H1 (cell line): Measurements from ENCODE around the gene HMOX2. TPM values are rescaled to one million over a fixed set of nuclear protein-coding genes. Genes with fewer than 3 reads are reported as not detected.
A peak's percentile ranks its signal among the peaks of the same experiment; 100 is the strongest.

Experiments
- CTCF ChIA-PET: fragments of 300-600 bp; sonication (Branson Sonifier 250); formaldehyde crosslinking; loops from one replicate; lab custom pipeline; 2021; ENCODE audit not compliant: partially characterized antibody; lab: Charles Lee
- POLR2A ChIA-PET: fragments of 300-600 bp; sonication (Branson Sonifier 250); formaldehyde crosslinking; loops from one replicate; lab custom pipeline; 2021; ENCODE audit warnings: inconsistent platforms; ENCODE audit not compliant: partially characterized antibody; lab: Charles Lee
- DNase-seq, 2 experiments: peaks; one replicate each; pipeline versions ENCODE4 v3.0.0 to v3.0.0-alpha.2; 2010 to 2022; ENCODE audit warnings: low spot score in 2 of 2, low read depth in 1 of 2, mixed read lengths in 1 of 2
- FAIRE-seq: peaks from 2 replicates; lab custom pipeline; 2011; peaks lifted over from hg19 to GRCh38; lab: Jason Lieb, UNC
- H2AFZ ChIP-seq: 2 replicates; pipeline ENCODE4 v1.8.1; 2012; ENCODE audit warnings: low read length, inconsistent platforms
- H2AK5ac ChIP-seq: 2 replicates; pipeline ENCODE4 v1.6.1; 2013; ENCODE audit warnings: low read depth, low read length
- H2BK120ac ChIP-seq: replicated peaks from 2 replicates; pipeline ENCODE3; 2013; ENCODE audit warnings: low read depth, low read length, inconsistent platforms
- H2BK12ac ChIP-seq: 2 replicates; pipeline ENCODE4 v1.6.1; 2013; ENCODE audit warnings: low read depth, low read length
- H2BK15ac ChIP-seq: 2 replicates; pipeline ENCODE4 v1.6.1; 2013; ENCODE audit warnings: low read length
- H2BK20ac ChIP-seq: 2 replicates; pipeline ENCODE4 v1.6.1; 2013; ENCODE audit warnings: low read length
- H2BK5ac ChIP-seq: 2 replicates; pipeline ENCODE4 v1.6.1; 2013; ENCODE audit warnings: low read depth, low read length
- H3K14ac ChIP-seq: 2 replicates; pipeline ENCODE4 v1.6.1; 2013; ENCODE audit warnings: inconsistent platforms; ENCODE audit not compliant: insufficient read length
- H3K18ac ChIP-seq: 2 replicates; pipeline ENCODE4 v1.6.1; 2013; ENCODE audit warnings: low read length; ENCODE audit errors: extremely low read depth
- H3K23ac ChIP-seq: 2 replicates; pipeline ENCODE4 v1.6.1; 2013; ENCODE audit warnings: inconsistent platforms; ENCODE audit not compliant: insufficient read length
- H3K23me2 ChIP-seq: 2 replicates; pipeline ENCODE4 v1.6.1; 2013; ENCODE audit warnings: low read depth, low read length
- H3K27ac ChIP-seq: 2 replicates; pipeline ENCODE4 v1.6.1; 2011; ENCODE audit warnings: low read depth, low read length, inconsistent platforms
- H3K27me3 ChIP-seq, 4 experiments: replicated peaks in 1 of 4; 1 replicate in 1 of 4; 2 replicates in 3 of 4; pipeline versions ENCODE4 v1.6.1 to v1.8.1; 2011 to 2013; ENCODE audit warnings: low read length in 3 of 4, mild to moderate bottlenecking in 3 of 4, inconsistent platforms in 2 of 4, mixed read lengths in 2 of 4, moderate library complexity in 1 of 4; ENCODE audit not compliant: control insufficient read depth in 3 of 4, insufficient read depth in 3 of 4; ENCODE audit errors: extremely low read depth in 1 of 4
- H3K36me3 ChIP-seq, 4 experiments: 2 replicates each; pipeline versions ENCODE4 v1.6.1 to v1.8.1; 2011 to 2013; ENCODE audit warnings: mild to moderate bottlenecking in 4 of 4, low read length in 3 of 4, moderate library complexity in 2 of 4, control low read depth in 1 of 4, inconsistent platforms in 1 of 4; ENCODE audit not compliant: insufficient read depth in 4 of 4, control insufficient read depth in 2 of 4
- H3K4ac ChIP-seq: replicated peaks from 2 replicates; pipeline ENCODE3; 2013; ENCODE audit warnings: low read length, low read depth, mixed read lengths, inconsistent platforms; ENCODE audit not compliant: insufficient read length
- H3K4me1 ChIP-seq, 4 experiments: replicated peaks in 1 of 4; 1 replicate in 1 of 4; 2 replicates in 3 of 4; pipeline versions ENCODE4 v1.6.1 to v1.8.1; 2011 to 2013; ENCODE audit warnings: low read length in 3 of 4, inconsistent platforms in 2 of 4, mixed read lengths in 1 of 4; ENCODE audit not compliant: insufficient read depth in 4 of 4, control insufficient read depth in 3 of 4
- H3K4me2 ChIP-seq, 2 experiments: 2 replicates each; pipeline versions ENCODE4 v1.6.1 to v1.8.1; 2011 to 2013; ENCODE audit warnings: low read depth in 2 of 2, low read length in 2 of 2, control low read depth in 1 of 2, inconsistent platforms in 1 of 2, mild to moderate bottlenecking in 1 of 2; ENCODE audit not compliant: insufficient read depth in 1 of 2
- H3K4me3 ChIP-seq, 4 experiments: fragments of 200-600, 300-600 bp in 1 of 4; sonication (generic), shearing (Covaris generic), sonication (Bioruptor Twin) in 1 of 4; 2 replicates each; pipeline versions ENCODE4 v1.5.1 to v1.8.1; 2011 to 2016; ENCODE audit warnings: low read length in 4 of 4, low read depth in 3 of 4, control low read depth in 2 of 4, inconsistent platforms in 2 of 4, mild to moderate bottlenecking in 2 of 4, mixed read lengths in 1 of 4, moderate library complexity in 1 of 4; ENCODE audit not compliant: insufficient read depth in 2 of 4; ENCODE audit errors: extremely low read depth in 1 of 4
- H3K56ac ChIP-seq: replicated peaks from 2 replicates; pipeline ENCODE3; 2013; ENCODE audit warnings: low read depth, mild to moderate bottlenecking, mixed read lengths, low read length, inconsistent platforms; ENCODE audit not compliant: insufficient read length
- H3K79me1 ChIP-seq: 2 replicates; pipeline ENCODE4 v1.6.1; 2013; ENCODE audit warnings: low read depth, low read length, control low read depth
- H3K79me2 ChIP-seq, 2 experiments: 2 replicates each; pipeline versions ENCODE4 v1.6.1 to v1.8.1; 2012 to 2013; ENCODE audit warnings: low read length in 2 of 2, mild to moderate bottlenecking in 2 of 2, inconsistent platforms in 1 of 2; ENCODE audit not compliant: insufficient read depth in 2 of 2, control insufficient read depth in 1 of 2
- H3K9ac ChIP-seq, 4 experiments: replicated peaks in 1 of 4; 1 replicate in 1 of 4; 2 replicates in 3 of 4; pipeline versions ENCODE4 v1.6.1 to v1.8.1; 2011 to 2013; ENCODE audit warnings: low read depth in 3 of 4, low read length in 3 of 4, control low read depth in 2 of 4, mild to moderate bottlenecking in 2 of 4, moderate library complexity in 2 of 4, inconsistent platforms in 1 of 4; ENCODE audit errors: extremely low read depth in 1 of 4
- H3K9me3 ChIP-seq, 2 experiments: 2 replicates each; pipeline versions ENCODE4 v1.6.1 to v1.8.1; 2012 to 2013; ENCODE audit warnings: mild to moderate bottlenecking in 2 of 2, moderate library complexity in 2 of 2, control low read depth in 1 of 2, inconsistent platforms in 1 of 2, low read depth in 1 of 2, low read length in 1 of 2, mixed read lengths in 1 of 2; ENCODE audit not compliant: insufficient read depth in 2 of 2
- H4K20me1 ChIP-seq, 2 experiments: replicated peaks in 1 of 2; 2 replicates each; pipeline versions ENCODE3 to v1.8.1; 2011 to 2013; ENCODE audit warnings: inconsistent platforms in 2 of 2, low read length in 2 of 2, mild to moderate bottlenecking in 1 of 2; ENCODE audit not compliant: insufficient read depth in 2 of 2, control insufficient read depth in 1 of 2
- H4K5ac ChIP-seq: 2 replicates; pipeline ENCODE4 v1.6.1; 2013; ENCODE audit warnings: low read length, low read depth, mixed read lengths, inconsistent platforms; ENCODE audit not compliant: insufficient read length
- H4K8ac ChIP-seq: 2 replicates; pipeline ENCODE4 v1.8.0; 2013; ENCODE audit warnings: mild to moderate bottlenecking, moderate library complexity, low read length, inconsistent platforms; ENCODE audit not compliant: insufficient read depth; ENCODE audit errors: extremely low read depth
- H4K91ac ChIP-seq: replicated peaks from 2 replicates; pipeline ENCODE3; 2013; ENCODE audit warnings: low read length, mixed read lengths, inconsistent platforms; ENCODE audit not compliant: insufficient read length
- GABPA ChIP-seq: IDR thresholded peaks from 2 replicates; pipeline ENCODE4 v1.6.1; 2011; ENCODE audit warnings: mild to moderate bottlenecking, low read length, moderate library complexity, borderline replicate concordance; ENCODE audit not compliant: insufficient read depth
- NRF1 ChIP-seq: IDR thresholded peaks from 2 replicates; pipeline ENCODE4 v1.6.1; 2011; ENCODE audit warnings: mild to moderate bottlenecking, low read depth, low read length, improper control_type of control experiment
- SAP30 ChIP-seq: fragments of 300-600 bp; sonication (generic); IDR thresholded peaks from 2 replicates; pipeline ENCODE4 v1.7.1; 2012; ENCODE audit warnings: low read length, moderate library complexity, mild to moderate bottlenecking, inconsistent platforms; ENCODE audit not compliant: insufficient read depth, insufficient replicate concordance
- SIN3A ChIP-seq, 2 experiments: IDR thresholded peaks in 1 of 2; conservative IDR thresholded peaks in 1 of 2; 2 replicates each; pipeline ENCODE4 v1.6.1; 2011 to 2012; ENCODE audit warnings: low read length in 2 of 2, improper control_type of control experiment in 1 of 2, low read depth in 1 of 2, mild to moderate bottlenecking in 1 of 2
- WGBS, 2 experiments: shearing (Covaris generic) in 1 of 2; methylation state at CpG; one replicate each; pipeline versions ENCODE4 v1.1.6 to v1.1.7; 2013 to 2015; ENCODE audit warnings: low lambda C conversion rate in 2 of 2, mixed read lengths in 2 of 2, inconsistent platforms in 1 of 2, low coverage in 1 of 2, missing lambda C conversion rate in 1 of 2; ENCODE audit not compliant: insufficient replicate concordance in 2 of 2, insufficient coverage in 1 of 2, insufficient read length in 1 of 2; ENCODE audit errors: extremely low coverage in 1 of 2, missing lambda C conversion rate in 1 of 2; 5-methylcytosine and 5-hydroxymethylcytosine counted together
- polyA plus RNA-seq, 7 experiments: library from polyadenylated mRNA; depleted of rRNA in 3 of 7; stranded (reverse) in 5 of 7; unstranded in 2 of 7; fragments of >200 nt in 5 of 7; fragments of 200-250 nt in 2 of 7; gene quantifications; 1 replicate in 5 of 7; 2 replicates in 1 of 7; 4 replicates in 1 of 7; pipeline versions ENCODE4 v1.2.1 to v1.2.3, GENCODE V29; 2011 to 2013; ENCODE audit warnings: missing spikeins in 2 of 7, mixed read lengths in 2 of 7
- total RNA-seq: library from RNA; stranded (reverse); fragmentation: NEBNext Ultra II Directional; extraction: Animal tissue kit (Norgen Biotek cat#: 25700); gene quantifications from 2 replicates; pipeline ENCODE4 v1.2.1, GENCODE V29; 2021

The HMOX2 gene
- total and polyA plus RNA-seq, 2 of the 8 experiments (the other 6 are each of a cell fraction or from before 2014, with no cell fraction given) = 36.5 to 48.4 TPM

- H4K5ac ChIP-seq = no peak overlapping the region
- H3K23me2 ChIP-seq = no peaks in the 10 kb centered on the region
- H4K91ac ChIP-seq = no peak overlapping the region
- H2BK5ac ChIP-seq = no peak overlapping the region; the same call in 1 of the 2 replicates
- CTCF ChIA-PET = interaction anchor here (0.6 kb wide), 1 partner anchor 325 kb away, joined by 3 read pairs; no protein-coding TSS in a partner anchor
- peaks cover 9 to 55% (median 22%) of the 10 kb centered on the region in 4 experiments; a peak in 7 of 8 replicates for H3K36me3 ChIP-seq
- H2BK20ac ChIP-seq = no peak overlapping the region
- no peak for FAIRE-seq
- H4K8ac ChIP-seq = peak overlapping the region; percentile 68; the same call in 1 of the 2 replicates
- no peaks in the 10 kb centered on the region; the same call in 1 of the 2 replicates for H3K79me1 ChIP-seq
- H2BK15ac ChIP-seq = no peak overlapping the region
- H3K27me3 ChIP-seq = no peaks in the 10 kb centered on the region
- no peak overlapping the region for H3K4ac ChIP-seq
- H3K4me3 ChIP-seq = no peak overlapping the region
- H2BK12ac ChIP-seq = no peak overlapping the region
- no peak overlapping the region for H3K27ac ChIP-seq
- no peak overlapping the region for H3K14ac ChIP-seq
- no peak for TF ChIP-seq NRF1
- no peak for TF ChIP-seq SAP30
- 0 out of 4 replicates have a peak, but pooled peaks have one; percentile 50 to 56 for TF ChIP-seq SIN3A (conservative IDR thresholded peaks at IDR 0.05 in 1 of 2, IDR thresholded peaks at IDR 0.05 in 1 of 2; ENCODE audit: low read depth in 1 of 2, low read length in 2 of 2)
- TF ChIP-seq GABPA = no peak
- H3K23ac ChIP-seq = no peak overlapping the region
- no peak overlapping the region for H2BK120ac ChIP-seq
- no peak overlapping the region for H3K18ac ChIP-seq
- no peaks in the 10 kb centered on the region for H3K4me1 ChIP-seq
- no peak overlapping the region for H3K56ac ChIP-seq
- POLR2A ChIA-PET = interaction anchor here (0.7 to 21.6 kb wide), 6 partner anchors 6 to 55 kb away, joined by 3 to 257 read pairs (median 6); partner anchors contain the start of genes HMOX2 and NMRAL1
- H3K9ac ChIP-seq = no peak overlapping the region
- H3K4me2 ChIP-seq = no peak overlapping the region
- no peak overlapping the region for H2AK5ac ChIP-seq
- no peaks in the 10 kb centered on the region for H3K9me3 ChIP-seq
- H2AFZ ChIP-seq = no peak overlapping the region
- no peaks in the 10 kb centered on the region for H3K79me2 ChIP-seq
- H4K20me1 ChIP-seq = peaks cover 6 to 13% of the 10 kb centered on the region in 2 experiments
- peak in 1 of 2 experiments; percentile 71 for DNase-seq
- WGBS, 2 experiments = 89% methylated on average over 9 of the region's 9 CpGs; no CpG with 5 or more reads in 1 of the 2 experiments
Observed at GRCh38 chr16:4454623-4455022, 21.6 kb upstream of the HMOX2 start.
